Measurements from ENCODE around the gene MTMR3.
A peak's percentile ranks its signal among the peaks of the same experiment; 100 is the strongest.

Gene MTMR3

DNA sequence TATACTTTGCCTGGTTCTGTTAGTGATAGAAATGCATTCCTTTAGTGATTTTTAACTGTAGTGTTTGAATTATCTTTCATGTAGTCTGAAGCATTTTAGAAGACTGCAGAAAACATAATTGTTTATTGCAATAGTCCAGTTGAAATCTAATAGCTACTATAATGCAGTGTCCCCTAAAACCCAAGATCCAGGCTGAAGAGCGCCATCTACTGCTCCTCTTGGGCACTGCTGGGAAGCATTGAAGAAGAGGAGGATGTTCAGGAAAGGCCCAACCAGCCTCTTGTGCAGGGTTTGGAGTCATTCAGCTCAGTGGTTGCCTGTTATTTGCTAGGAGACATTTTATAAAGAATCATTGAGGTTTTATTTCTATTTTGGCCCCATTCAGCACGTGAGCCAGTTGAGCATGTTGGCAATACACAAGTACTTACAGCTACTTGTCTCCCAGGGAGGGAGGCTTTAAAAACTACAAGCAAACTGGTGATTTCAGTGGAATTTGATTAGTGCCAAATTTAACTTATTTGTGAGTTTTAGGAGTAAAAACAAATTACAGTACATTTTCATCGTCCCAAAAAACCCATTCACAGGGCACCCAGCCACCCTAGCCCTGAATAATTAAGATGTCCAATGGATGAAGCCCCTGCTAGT is 122.4 kb downstream of the MTMR3 start:
- DNase-seq: peak; percentile 39 to 61

DNA sequence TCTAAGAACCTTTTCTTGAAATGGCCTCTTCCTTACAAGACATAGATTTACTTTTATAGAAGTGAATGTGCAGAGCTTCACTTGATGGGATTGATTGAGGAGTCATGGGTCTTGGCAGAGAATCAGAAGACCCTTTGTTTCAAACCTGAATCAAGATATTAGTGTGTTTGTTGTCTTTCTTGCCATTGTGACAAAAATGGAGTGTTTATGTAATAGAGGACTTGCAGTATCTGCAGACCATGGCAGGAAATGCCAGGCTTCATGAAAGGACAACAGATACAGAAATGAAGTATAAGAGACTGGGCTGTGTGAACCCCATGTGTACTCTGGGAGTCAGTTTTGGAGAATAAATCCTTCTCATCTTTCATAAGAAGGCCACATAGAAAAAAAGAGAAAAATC is 124.4 kb downstream of the MTMR3 start:
- DNase-seq: no peak

DNA sequence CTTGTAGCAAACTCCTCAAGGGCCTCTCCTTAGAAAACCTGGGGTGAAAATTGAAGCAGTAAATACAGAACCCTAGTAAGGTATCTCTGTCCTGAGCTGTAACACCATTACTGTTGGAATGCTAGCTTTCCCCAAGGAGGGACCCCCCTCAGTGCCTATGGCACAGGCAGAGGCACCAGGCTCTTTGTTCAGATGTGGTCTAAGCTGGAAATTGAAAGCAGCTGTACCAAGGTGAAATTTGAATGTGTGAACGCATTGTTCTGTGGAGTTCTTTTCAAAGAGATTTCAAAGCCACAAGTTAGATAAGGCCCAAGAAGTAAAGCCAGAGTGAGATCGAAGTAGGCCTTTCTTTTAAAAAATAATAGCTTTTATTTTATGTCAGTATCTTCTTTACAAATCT is 125.4 kb downstream of the MTMR3 start:
- no peak for DNase-seq

DNA sequence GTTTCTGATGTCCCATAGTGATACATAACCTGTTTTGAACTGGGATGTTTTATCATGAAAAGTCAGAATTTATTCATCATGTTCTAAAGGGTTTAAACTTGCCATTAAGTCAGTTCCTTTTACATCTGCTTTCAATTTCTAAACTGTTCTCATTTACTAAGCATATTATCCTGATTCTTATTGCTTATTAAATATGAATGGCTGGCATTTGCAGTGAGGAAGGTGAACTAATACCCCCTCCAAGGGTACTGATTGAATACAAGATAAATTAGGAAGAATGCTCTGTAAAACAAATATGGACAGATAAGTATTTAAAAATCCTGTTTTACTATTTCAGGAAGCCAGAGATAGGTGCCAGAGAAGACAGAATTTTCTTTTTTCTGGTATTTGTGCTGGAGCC is 126.5 kb downstream of the MTMR3 start:
- DNase-seq: no peak

DNA sequence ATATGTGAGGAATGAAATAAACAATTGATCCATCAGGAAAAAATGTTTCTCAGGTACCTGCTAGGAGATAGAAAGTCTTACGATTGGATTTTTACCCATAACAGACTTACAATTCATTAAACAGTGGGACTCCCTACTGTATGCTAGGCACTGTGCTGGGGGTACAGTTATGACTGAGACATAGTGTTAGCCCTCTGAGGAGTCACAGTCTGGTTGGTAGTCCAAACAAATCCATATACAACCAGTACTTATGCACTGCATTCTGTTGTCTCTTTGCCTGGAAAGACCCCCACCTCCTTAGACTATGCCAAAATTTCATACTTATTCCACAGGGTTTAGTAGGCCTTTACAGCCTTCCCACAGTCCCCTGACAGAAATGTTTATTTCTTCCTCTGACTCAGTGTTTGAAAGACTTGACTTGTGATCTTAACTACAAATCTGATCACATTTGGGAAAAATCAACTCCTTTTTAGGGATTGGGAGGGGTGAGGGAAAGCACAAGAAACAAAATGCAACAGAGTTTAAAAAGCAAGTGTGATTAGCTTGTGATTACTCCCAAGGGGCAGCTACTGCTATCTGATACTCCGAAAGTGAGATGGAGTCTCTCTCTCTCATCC is 127.9 kb downstream of the MTMR3 start:
- DNase-seq: no peak

DNA sequence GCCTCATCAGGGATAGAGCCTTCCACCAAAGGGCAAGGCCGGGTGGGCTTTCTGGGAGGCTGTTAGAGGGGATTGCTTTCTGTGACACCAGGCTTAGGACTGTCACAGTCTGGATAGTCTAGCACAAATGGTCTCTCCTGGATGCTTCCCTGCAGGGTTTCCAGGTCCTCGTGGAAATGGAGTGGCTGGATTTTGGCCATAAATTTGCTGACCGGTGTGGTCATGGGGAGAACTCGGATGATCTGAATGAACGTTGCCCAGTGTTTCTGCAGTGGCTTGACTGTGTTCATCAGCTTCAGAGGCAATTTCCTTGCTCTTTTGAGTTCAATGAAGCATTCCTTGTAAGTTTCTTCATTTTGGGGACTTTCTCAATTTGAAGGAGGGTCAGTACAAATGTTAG is 130.2 kb downstream of the MTMR3 start:
- DNase-seq: no peak

DNA sequence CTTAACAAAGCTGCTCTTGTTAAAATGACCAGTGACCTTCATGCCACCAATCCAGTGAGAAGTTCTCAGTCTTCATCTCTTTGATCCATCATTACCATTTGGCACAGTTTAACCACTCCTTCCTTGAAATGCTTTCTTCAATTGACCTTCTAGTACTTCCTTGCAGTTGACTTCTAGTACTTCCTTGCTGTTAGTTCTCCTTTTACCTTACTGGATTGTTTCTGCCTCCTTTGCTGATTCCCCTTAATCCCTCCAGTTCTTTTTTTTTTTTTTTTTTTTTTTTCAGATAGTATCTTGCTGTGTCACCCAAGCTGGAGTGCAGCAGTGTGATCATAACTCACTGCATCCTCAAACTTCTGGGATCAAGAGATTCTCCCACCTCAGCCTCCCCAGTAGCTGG is 131.3 kb downstream of the MTMR3 start:
- DNase-seq: no peak

DNA sequence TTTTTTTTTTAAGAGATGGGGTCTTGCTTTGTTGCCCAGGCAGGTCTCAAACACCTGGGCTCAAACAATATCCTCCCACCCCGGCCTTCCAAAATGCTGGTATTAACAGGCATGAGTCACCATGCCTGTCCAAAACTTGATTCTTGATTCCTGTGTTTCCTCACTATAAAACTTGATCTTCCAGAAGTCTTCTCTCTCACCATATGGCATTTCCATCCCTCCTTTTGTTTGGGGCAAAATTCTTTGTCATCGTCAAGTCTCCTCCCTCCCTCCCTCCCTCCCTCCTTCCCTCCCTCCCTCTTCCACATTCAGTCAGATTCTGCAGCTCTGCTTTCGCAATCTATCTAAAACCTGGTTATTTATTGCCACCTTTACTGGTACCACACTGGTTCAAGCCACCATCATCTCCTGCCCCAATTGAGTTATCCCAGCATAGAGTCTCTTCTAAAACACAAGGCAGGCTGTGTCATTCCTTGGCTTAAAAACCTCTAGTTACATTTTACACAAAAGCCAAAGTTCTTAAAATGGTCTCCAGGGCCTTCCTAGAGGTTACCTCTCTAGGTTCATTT is 132.3 kb downstream of the MTMR3 start:
- DNase-seq: no peak

DNA sequence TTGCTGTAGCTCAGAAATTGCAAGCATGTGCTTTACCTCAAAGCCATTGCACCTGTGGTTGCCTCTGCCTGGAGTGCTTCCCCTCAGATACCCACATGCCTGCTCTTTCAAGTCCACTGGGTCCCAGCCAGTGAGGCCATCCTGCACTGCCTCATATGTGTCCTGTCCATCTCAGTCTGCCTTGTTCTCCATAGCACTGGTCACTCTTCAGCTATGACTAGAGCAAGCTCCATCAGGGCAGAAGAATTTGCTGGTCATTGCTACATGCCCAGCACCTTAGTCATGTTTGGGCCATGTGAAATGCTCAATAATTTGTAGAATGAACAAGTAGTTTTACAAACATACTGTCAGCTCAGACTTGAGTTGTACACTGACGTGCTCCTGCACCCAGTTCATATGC is 132.9 kb downstream of the MTMR3 start:
- no peak for DNase-seq

DNA sequence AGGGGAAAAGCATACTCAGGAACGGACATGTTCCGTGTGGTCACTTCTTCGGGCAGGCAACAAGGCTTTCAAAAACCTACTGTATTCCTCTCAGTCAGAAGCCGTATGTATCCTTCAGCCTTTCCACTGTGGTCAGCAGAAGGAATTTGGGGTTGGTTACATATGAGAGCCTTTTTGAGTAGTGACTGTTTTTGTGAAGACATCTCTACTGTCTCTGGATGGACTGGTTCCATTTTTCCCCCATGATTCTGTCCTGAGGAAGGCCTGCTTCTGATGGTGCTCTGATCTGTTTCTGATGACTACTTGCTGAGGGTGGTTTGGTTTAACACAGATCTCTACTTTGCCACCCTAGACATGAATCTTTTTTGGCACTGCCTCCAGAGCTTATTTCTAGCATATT is 133.6 kb downstream of the MTMR3 start:
- no peak for DNase-seq

DNA sequence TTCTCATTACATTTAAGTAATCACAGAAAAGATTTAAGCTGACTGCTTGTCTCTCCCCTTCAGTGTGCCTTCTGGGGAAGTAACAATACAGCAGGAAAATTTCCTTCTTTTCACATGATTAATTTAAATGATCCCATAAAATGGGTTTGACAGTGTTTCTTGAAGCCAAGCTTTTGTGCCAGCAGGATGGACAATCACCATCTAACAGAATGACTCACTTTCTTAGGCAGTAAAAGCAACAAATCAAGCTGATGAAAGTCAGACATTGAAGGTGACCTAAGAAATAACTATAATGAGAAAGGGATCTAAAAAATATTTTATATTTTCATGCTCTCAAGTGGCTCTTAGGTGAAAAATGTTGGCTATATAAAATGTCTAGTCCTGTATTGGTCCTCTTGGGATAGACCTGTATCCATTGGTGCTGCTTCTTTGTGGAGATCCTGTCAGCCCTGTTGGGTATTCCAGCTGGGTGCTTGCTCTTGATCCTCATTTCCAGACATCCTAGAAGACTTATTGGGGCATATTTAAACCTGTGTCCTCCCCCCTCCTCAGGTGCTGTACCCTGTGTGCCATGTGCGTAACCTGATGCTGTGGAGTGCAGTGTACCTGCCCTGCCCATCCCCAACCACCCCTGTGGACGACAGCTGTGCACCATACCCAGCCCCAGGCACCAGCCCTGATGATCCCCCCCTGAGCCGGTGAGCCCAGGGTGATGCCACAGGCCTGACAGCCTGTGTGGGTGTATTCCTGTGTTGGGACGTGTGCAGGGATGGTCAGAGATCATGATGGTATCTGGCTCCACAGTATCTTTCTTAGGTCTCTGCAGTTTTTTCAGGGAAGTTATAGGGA is 134.6 kb downstream of the MTMR3 start:
- no peak for DNase-seq

DNA sequence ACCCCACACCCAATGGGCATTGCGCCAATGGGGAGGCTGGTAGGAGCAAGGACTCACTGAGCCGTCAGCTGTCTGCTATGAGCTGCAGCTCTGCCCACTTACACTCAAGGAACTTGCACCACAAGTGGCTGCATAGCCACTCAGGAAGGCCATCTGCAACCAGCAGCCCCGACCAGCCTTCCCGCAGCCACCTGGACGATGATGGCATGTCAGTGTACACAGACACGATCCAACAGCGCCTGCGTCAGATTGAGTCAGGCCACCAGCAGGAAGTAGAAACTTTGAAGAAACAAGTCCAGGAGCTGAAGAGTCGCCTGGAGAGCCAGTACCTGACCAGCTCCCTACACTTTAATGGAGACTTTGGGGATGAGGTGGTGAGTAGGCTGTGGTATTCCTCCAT is 137.5 kb downstream of the MTMR3 start:
- DNase-seq: peak; percentile 7 to 18

DNA sequence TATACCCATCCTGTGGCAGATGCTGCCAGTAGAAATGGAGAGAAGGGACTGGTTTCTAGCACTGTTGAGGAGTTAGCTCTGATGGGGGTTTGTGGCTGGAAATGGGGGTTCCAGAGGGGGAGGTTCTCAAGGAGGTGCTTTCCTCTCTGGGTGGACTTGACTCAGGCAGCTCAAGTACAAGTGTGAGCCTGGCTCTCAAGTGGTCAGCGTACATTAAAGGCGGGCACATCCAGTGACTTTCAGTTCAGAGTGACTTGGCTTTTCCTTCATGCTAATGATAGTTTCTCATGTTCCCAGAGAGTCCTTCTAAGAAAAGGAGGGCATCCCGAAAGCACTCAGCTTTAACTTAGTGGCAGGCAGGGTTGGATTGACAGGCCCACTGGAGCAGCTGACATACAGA is 138.4 kb downstream of the MTMR3 start:
- DNase-seq: no peak

DNA sequence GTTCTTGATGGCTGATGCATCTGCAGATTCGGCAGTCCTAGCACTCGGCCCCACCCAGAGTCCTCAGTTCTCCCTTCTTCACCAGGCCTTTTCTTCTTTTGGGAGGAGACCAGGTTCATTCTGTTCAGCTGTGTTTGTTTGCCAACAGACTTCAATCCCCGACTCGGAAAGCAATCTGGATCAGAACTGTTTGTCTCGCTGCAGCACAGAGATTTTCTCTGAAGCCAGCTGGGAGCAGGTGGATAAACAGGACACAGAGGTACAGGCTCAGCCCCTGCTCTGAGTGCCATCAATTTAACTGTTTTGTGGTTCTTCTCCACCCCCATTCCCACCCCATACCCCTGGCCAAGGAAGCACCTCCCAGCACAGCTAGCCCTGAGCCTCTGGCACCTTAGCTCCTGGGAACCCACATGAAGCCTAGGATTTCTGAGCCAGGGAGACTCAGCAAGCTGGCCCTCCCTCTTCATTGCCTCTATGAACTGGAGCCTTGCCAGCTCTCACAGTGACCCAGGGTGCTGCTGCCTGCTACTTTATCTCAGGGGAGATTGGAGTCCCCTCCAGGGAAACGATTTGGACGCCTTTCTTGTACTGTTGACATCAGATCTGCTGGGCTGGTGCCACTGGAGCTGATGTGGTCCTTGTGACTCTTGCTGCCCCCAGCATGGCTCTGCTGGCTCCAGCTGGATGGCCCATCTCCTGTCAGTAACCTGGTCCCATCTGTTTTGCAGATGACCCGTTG is 139.1 kb downstream of the MTMR3 start:
- peak; percentile 53 to 64 for DNase-seq

DNA sequence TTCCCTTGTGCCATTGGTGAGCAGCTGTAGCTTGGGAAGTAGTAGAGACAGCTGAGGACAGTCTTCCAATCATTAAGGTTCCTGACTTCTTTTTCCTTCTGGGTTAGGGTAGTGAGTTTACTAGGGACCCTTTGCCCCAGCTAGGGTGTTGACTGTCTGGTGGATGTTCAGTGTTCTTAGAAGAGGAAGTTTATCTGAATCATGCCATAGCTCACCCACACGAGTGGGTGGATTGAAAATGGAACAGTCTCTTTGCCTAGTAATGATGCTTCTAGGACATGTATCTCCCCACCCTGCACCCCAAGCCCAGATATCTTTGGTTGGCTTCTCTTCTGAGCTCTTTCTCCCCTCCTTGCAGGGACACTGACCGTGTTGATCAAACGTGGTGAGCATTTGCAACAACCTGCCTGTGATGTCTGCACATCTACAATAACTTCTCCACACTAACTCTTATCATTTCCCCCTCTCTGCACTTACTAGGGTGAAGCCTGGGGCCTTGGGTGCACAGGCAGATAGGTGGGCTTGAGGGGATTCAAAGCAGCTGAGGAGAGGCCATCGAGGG is 140.2 kb downstream of the MTMR3 start:
- no peak for DNase-seq

DNA sequence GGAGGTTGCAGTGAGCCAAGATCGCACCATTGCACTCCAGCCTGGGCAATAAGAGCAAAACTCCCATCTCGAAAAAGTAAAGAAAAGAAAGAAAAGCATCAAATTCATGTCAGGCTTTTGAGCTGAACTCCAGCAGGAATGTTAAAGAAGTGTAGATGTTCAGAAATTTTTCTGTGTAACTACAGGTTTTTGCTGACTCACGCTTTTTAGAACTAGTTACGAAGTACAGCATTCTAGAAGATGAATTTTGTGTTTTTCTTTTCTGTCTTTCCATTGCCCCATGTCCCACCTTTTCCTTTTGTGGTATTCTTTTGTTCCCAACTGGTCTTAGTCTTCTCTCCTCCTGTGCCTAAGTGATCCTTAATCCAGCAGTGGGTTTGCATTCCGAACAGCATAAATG is 141.3 kb downstream of the MTMR3 start:
- no peak for DNase-seq

DNA sequence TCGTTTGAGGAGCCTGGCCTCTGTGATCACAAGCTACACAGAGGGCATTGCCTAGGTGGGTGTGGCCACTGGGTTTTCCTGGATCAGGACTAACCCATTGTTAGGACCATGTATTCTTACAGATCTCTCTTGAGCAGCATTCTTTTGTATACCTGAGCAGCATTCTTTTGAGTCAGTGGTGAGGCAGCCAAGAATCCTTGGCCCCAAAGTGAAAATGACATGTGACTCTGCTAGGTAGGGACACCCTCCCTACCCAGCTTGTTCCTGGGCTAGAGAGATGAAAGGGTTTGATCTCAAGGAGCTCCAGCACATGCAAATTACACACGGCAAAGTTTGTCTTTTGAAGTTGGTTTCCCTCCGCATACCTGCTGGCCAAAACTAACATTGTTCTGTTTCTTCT is 142.2 kb downstream of the MTMR3 start:
- no peak for DNase-seq

DNA sequence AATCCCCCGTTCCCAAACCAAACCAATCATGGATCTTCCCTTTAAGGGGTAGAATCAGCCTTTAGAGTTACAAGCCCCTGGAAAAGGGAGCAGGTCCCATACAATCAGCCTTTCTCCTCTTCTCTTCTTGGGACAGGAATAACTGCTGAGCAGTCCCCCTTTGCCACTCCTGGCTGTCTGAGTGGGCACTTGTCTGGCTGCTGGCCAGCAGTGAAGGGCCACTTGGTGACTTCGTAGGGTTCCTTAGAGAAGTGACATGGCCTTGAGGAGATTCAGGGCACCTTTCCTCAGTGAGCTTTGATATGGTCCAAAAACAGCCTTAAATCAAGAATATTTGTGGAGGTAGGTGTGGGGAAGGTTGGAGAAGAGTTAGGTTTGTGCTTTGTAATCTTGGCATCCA is 143.8 kb downstream of the MTMR3 start:
- no peak for DNase-seq

DNA sequence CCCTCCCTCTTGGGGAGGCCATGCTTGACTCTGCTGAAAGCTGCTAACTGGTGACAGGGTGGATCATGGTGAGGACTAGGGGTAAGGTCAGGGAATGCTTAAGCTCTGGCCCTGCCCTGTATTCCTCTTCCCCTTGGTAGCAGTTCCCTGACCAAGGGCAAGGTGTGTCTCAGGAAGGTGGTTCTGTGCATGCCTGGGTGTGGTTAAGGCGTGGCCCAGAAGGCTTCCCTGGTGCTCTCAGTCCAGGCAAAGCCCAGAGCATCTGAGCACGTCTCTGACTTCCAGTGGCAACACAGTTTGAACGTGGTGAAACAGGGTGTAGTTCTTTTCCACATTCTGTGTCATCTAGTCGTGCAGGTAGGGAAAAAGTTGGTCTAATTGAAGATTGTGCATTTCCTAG is 144.2 kb downstream of the MTMR3 start:
- no peak for DNase-seq

DNA sequence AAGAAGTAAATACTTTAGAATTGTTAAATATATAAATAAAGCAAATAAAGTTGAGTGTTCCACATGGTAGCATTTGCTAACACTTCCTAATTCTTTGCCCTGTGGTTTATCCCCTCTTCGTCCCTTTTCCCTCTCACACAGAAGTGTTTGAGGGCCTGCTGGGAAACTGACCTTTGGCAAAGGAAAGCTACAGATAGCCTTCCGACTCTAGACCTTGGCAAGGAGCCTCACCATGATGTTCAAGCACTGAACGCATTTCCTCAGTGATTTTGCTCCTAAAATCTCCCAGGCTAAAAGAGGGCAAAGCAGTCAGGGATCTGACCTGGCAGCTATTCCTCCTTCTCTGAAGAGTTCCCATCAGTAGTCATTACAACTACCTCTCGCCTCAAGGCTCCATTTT is 144.8 kb downstream of the MTMR3 start:
- no peak for DNase-seq

DNA sequence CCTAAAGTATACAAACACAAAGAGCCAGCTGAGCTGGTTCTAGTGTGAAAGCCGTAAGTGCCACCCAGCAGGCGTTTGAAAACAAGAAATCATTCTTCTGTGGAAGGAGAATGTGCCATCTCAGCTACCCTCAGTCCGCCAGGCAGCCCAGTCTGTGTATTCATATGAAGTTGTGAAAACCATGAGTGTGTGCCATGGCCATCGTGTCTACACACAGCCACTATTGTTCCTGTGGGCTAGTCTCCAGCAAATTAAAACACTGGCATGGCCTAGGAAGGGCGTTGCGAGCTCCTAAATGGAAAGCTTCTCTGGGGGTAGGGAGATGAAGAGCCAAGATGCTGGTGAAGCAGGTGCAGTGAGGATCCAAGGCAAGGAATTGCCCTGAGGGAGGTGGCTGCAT is 145.8 kb downstream of the MTMR3 start:
- no peak for DNase-seq

DNA sequence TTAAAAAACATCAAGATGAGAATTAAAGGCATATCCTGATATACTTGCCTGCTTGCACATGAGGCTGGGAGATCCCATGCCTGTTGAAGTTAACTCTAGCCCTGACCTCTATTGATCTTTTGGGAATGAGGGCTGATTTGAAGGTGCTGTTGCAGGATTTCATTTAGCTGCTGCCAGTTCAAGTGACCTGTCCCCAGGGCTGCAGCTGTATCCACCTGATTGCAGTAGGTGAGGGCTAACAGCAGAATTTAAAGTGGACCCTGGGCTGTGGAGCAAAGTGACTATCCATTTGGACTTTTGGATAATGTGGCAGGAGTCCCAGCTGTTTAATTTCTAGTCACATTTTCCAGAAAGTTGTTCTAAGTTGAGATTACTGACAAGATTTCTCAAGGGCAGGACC is 146.5 kb downstream of the MTMR3 start:
- DNase-seq: no peak

DNA sequence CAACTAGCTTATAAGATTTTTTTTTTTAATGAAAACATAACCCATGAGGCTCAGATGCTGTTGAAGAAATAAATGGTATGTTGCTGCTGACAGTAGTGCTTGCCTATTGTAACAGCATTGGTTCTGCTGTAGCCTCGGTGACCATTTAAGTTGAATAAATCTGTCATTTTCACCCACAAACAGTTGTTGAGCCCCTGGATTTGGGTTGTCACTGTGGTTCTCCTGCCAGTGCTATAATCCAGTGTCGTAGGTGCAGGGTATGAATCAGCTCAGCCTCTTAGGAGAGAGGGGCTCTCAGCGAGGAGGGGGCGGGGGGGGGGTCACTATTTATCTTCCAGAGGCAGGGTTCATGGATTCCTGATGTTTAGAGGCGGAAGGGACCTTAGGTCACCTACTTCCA is 147.4 kb downstream of the MTMR3 start:
- no peak for DNase-seq
